GM19238 (cell line): ENCODE results near the gene ATG12.
"Not testable (repeated sequence)": the region's sequence is repeated elsewhere in the genome, so short reads cannot be mapped to it uniquely, and the experiment has no call there.

ENCODE experiments used
- DNase-seq: peaks from one replicate; pipeline ENCODE4 v3.0.0; 2011; ENCODE audit warnings: low spot score; ENCODE audit not compliant: insufficient read length

Gene ATG12

GRCh38 chr5:115842952-115843351 lies 1.6 kb upstream of the ATG12 start:
- no peak for DNase-seq

DNA sequence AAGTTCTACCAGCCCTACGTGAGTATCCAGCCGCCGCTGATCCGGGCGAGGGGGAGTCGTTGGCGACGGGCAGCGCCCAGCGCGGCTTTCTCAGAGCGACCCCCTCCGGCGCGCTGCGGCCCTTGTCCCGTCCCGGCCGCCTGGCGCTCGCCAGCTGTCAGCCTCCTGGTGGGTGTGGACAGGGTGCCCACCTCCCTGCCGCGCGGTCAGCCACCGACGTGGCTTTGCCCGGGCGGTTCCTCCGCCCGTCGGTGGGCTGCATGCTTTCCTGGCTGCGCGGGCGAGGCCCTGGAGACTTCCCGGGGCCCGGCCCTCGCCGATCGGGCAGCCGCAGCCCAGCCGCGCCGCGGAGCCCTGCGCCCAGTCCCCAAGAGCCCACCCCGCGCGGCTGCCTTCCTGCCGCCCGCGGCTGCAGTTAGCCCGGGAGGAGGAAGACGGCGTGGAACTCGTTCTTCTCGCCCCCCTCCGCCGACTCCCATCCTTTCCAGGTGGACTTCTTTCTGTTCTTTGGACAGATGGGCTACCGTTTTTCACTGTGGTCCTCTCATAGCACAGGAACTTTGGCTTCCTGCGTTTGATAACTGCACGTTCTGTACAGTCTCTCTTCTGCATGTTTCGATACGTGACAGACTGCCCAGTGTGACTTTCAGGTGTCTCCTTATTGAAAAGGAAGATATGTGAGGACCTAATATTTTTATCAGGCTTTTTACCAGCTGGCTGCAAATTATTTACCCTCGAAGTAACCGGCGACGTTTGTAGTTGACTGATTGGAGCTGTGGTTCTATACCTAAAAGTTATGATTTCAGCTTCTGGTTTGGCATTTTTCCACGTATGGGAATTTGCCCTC lies 947 bp upstream of the ATG12 start:
- DNase-seq, result no peak

GRCh38 chr5:115840873-115841272 lies 492 bp downstream of the ATG12 start:
- DNase-seq, result no peak

DNA sequence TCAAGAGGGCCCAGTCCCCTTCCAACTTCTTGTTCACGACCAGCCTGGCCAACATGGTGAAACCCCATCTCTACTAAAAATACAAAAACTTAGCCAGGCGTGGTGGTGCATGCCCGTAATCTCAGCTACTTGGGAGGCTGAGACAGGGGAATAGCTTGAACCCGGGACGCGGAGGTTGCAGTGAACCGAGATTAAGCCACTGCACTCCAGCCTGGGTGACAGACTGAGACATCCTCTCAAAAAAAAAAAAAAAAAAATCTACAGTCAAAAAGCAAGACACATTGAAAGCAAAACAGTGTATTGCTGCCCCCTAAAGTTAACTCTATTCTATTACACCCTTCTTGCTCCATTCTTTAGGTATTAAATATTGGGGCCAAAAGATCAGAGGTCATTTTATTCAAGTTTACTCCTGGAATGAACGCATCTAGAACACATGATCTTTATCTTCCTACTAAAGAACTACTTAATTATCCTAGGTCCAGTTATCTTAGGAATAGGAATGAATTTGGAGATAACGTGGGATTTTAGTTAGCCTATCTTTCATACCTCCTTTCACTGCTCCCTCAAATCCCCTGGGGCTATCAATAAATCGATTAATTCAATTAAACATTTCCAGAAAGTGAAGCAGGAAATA lies 2.4 kb downstream of the ATG12 start:
- no peak for DNase-seq

- no peak for DNase-seq
Observed at GRCh38 chr5:115835481-115835880, 5.9 kb downstream of the ATG12 start.

DNA sequence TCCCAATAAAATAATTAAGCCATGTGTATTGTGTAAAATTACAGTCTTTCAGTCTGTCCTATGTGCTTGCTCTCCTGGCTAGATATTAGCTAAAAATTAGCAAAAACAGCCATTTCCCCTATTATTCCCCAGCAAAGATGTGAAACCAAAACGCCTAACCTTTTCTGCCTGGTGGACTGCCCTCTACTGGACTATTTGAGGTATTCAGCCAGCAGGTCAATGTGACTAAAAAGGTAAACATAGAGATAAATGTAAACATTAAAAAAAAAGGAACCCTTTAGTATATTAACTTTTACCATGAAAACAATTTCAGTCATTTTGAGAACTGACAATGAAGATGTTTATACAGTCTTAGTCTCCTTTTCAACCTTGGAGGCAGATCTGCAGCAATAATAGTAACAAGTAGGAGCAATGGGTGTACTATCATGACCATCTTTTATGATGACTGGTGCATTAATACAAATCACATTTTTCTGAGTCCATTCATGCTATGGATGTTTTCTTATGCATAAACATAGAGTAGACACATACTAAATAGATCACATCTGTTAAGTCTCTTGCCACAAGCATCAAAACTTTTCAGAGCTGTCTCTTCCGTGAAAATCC lies 10.1 kb downstream of the ATG12 start:
- no peak for DNase-seq

- DNase-seq, result no peak
Observed at GRCh38 chr5:115829913-115830312, 11.5 kb downstream of the ATG12 start.

DNA sequence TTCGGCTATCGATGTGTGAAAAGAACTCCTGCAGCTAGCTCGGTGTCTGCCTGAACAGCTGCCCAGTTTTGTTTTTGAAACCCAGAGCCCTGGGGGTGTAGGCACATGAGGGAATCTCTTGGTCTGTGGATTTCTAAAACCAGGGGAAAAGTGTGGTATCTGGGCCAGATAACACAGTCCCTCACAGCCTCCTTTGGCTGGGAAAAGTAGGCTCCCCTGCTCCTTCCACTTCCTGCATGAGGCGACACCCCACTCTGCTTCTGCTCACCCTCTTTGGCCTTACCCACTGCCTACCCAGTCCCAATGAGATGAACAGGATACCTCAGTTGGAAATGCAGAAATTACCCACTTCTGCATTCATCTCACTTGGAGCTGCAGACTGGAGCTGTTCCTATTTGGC lies 15.4 kb downstream of the ATG12 start:
- no peak for DNase-seq

DNA sequence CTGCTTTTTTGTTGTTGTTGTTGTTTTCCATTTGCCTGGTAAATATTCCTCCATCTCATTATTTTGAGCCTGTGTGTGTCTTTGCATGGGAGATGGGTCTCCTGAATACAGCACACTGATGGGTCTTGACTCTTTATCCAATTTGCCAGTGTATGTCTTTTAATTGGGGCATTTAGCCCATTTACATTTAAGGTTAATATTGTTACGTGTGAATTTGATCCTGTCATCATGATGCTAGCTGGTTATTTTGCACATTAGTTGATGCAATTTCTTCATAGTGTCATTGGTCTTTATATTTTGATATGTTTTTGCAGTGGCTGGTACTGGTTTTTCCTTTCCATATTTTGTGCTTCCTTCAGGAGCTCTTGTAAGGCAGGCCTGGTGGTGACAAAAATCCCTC lies 16.4 kb downstream of the ATG12 start:
- not testable (repeated sequence) for DNase-seq

DNA sequence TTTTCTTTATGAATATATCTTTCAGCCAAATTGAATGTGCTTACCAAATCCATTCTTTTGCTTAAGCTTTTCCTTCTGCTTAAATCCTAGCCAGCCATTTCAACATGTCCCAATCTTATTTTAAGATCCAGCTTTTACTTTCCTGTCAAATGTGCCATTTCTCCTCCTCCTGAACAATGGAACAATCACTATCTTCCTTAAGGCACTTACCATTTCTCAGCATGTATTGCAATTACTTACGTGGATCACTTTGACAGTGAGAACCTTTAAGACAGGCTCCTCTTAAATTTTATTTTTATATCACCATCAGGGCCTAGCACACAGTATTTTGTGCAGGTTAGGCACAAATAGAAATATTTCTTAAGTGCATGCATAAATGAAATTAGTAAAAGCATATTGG lies 20.5 kb downstream of the ATG12 start:
- DNase-seq, result no peak

DNA sequence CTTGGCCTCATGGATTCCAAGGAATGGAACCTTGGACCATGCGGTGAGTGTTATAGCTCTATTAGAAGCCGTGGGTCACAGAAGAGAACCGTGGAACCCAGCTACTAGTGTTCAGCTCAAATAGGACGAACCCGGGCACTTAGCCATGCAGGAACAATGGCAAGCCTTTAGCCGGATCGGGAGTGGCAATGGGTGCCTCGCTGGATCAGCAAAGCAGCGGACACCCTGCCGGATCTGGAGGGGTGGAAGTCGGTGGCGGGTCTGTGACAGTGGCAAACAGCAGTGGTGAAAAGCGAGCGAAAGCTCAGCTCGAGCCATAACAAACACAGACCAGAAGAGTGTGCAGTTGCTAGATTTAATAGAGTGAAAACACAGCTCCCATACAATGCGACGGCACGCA lies 22.5 kb downstream of the ATG12 start:
- no peak for DNase-seq

- no peak for DNase-seq
Observed at GRCh38 chr5:115817386-115817785, 24.0 kb downstream of the ATG12 start.

- DNase-seq, result no peak
Observed at GRCh38 chr5:115816226-115817081, 24.9 kb downstream of the ATG12 start, which contains the start of gene CDO1. Gene CDO1, minus strand, starts transcription at chr5:115816659. Its CDS starts 262 bp downstream, at chr5:115816397.

DNA sequence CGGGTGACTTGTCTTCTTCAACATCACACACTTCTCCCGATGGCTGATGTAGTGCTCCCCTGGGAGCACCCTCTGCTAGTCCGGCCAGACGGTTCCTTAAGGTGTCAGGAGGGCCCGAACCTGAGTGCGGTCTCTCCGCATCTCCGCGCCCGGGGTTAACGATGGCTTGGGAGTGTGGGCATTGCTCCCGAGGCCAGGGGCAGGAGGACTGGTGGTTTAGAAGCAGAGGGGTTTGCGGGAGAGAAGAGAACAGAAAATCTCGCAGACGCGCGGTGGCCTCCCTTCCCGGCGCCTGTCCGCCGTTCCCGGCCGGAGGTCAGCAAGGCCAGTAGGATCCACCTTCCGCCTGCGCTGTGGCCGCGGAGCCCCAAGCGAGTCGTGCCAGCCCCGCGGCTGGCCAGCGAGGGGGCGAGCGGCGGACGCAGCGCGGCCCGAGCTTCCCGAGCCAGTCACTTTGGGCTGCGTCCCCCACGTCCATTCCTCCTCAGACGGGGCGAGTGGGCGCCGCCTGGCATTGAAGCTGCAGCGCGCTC lies 25.6 kb downstream of the ATG12 start:
- no peak for DNase-seq

- DNase-seq, result no peak
Observed at GRCh38 chr5:115815006-115815692, 26.2 kb downstream of the ATG12 start.

DNA sequence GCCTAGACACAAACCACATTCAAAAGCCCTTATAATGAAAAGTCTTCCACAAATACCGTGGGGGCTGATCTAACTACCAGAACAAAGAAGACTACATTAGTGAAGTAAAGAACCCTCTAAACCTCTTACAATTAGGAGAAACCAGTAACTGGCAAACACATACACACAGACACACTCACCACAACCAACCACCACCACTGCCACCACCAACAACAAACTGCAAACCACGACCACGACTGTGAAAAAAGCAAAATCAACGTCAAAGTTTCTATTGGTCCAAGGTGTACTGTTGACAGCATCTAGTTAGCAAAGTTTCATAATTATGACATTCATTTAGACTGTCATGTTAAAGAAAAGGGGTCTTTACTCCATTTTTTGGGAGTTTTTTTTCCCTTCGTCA lies 27.6 kb downstream of the ATG12 start:
- DNase-seq, result no peak

DNA sequence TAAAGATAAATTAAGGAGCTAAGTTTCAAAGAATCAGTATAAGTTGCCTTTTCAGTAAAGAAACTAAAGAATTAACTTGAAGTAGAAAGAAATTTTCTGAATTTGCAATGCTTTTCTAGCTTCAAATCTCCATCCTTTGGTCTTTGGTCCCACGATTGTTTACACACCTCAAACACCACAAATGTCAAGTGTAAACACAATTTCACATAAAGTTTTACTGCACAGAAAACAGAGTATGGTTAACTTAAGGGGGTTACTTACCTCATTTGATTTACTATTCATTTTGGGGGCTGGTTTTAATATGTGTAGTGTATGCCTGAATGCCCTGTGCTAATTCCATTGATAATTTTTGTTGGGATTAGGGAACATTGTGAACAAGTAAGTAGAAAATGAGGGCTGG lies 29.0 kb downstream of the ATG12 start:
- no peak for DNase-seq

DNA sequence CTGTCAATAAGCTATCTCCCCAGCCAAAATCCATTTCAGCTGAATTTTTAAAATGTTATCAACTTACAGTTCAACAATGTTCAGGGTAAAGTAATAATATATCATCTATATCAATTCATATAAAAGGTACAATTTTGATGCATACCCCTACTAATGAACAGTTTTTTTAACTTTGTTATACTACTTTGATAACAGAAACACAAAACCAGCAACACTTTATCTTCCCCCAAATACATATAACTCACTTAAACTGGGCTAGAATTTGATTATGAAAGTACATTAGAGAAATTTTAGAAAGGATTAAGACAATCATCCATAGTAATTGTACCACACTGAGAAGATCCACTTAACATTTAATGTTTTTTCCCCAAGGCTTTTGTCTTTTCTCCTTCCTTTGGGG lies 30.0 kb downstream of the ATG12 start:
- no peak for DNase-seq

GRCh38 chr5:115810761-115811160 lies 30.6 kb downstream of the ATG12 start:
- no peak for DNase-seq

GRCh38 chr5:115809946-115810345 lies 31.4 kb downstream of the ATG12 start:
- no peak for DNase-seq

DNA sequence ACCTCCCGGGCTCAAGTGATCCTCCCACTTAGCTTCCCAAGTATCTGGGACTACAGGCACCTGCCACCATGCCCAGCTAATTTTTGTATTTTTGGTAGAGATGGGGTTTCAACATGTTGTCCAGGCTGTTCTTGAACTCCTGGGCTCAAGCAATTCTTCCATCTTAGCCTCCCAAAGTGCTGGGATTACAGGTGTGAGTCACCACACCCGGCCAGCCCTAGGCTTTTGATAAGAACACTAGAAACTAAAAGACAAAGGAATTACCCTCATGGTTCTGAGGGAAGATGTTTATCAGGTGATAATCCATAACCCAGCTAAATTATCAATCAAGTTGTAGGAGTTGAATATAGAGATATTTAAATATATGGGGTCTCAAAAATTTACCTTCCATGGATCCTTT lies 33.3 kb downstream of the ATG12 start:
- DNase-seq, result not testable (repeated sequence)
